ENCODE data around the gene ARMC8.

- TF ChIP-seq PATZ1 (CRISPR knock-in tag; IDR thresholded peaks at IDR 0.05; ENCODE audit: borderline replicate concordance) (no peak), ZNF565 (CRISPR knock-in tag; conservative IDR thresholded peaks at IDR 0.05; ENCODE audit: low read depth) (no peak), ARNTL (CRISPR knock-in tag; IDR thresholded peaks at IDR 0.05; ENCODE audit: borderline replicate concordance, low read depth) (no peak), ZFP3 (CRISPR knock-in tag; IDR thresholded peaks at IDR 0.05) (no peak), ESRRG (CRISPR knock-in tag; IDR thresholded peaks at IDR 0.05) (no peak), TCF4 (CRISPR knock-in tag; IDR thresholded peaks at IDR 0.05; ENCODE audit: borderline replicate concordance) (no peak), TSHZ2 (CRISPR knock-in tag; IDR thresholded peaks at IDR 0.05) (no peak), GLIS3 (CRISPR knock-in tag; IDR thresholded peaks at IDR 0.05) (no peak), CSDC2 (CRISPR knock-in tag; IDR thresholded peaks at IDR 0.05) (no peak), CREB5 (CRISPR knock-in tag; IDR thresholded peaks at IDR 0.05; ENCODE audit: low read depth) (no peak), BACH2 (CRISPR knock-in tag; IDR thresholded peaks at IDR 0.05; ENCODE audit: borderline replicate concordance) (no peak), ZFP30 (CRISPR knock-in tag; IDR thresholded peaks at IDR 0.05) (no peak), RARB (CRISPR knock-in tag; IDR thresholded peaks at IDR 0.05) (no peak)
- TF ChIP-seq, protein P1, sequence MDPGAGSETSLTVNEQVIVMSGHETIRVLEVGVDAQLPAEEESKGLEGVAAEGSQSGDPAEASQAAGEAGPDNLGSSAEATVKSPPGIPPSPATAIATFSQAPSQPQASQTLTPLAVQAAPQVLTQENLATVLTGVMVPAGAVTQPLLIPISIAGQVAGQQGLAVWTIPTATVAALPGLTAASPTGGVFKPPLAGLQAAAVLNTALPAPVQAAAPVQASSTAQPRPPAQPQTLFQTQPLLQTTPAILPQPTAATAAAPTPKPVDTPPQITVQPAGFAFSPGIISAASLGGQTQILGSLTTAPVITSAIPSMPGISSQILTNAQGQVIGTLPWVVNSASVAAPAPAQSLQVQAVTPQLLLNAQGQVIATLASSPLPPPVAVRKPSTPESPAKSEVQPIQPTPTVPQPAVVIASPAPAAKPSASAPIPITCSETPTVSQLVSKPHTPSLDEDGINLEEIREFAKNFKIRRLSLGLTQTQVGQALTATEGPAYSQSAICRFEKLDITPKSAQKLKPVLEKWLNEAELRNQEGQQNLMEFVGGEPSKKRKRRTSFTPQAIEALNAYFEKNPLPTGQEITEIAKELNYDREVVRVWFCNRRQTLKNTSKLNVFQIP (CRISPR knock-in tag; IDR thresholded peaks at IDR 0.05; ENCODE audit: borderline replicate concordance, low read depth): no peak
Measured at GRCh38 chr3:138165061-138165460, 22.0 kb upstream of the ARMC8 start.
